NB4 (cell line): Measurements from ENCODE around the gene CNTN5.

Source experiments
- DNase-seq: peaks from one replicate; pipeline ENCODE4 v3.0.0; 2010; ENCODE audit warnings: low read depth
- H3K4me3 ChIP-seq: one replicate; pipeline ENCODE4 v1.5.1; 2011; ENCODE audit warnings: mild to moderate bottlenecking, low read depth, low read length, moderate library complexity
- MYC ChIP-seq: IDR thresholded peaks from 2 replicates; pipeline ENCODE4 v1.6.1; 2011; ENCODE audit warnings: low read depth, low read length
- POLR2A ChIP-seq: IDR thresholded peaks from 2 replicates; pipeline ENCODE4 v1.6.1; 2011; ENCODE audit warnings: mild to moderate bottlenecking; ENCODE audit not compliant: insufficient read length; ENCODE audit errors: extremely low read depth
- TF ChIP-seq, protein P1 (sequence below): IDR thresholded peaks from 2 replicates; pipeline ENCODE4 v1.6.1; 2011; ENCODE audit warnings: low read depth, low read length
- TF ChIP-seq, protein P2 (sequence below): IDR thresholded peaks from one replicate; pipeline ENCODE4 v1.5.1; 2012; ENCODE audit warnings: low read depth, low read length

The CNTN5 gene

DNA sequence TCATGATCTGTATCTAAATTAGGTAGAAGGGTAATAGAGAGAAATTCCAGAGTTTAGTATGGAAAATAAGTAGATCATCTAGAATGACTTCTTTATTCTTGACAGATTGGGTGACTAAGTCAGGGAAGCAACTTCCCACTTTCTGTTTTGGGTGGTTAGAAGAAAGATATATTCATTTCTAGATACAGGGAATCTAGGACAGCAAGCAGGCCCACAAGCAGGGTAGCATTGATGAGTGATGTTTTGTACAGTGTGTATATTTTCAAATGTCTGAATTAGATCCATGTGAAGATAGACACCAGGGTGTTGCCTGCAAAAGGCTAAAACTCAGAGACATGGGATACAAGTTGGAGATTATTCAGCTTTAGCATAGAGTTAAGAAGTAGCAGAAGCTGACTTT lies 674.4 kb downstream of the CNTN5 start:
- no peak for DNase-seq
- H3K4me3 ChIP-seq, result no peak overlapping the region

GRCh38 chr11:99706848-99707247 lies 686.1 kb downstream of the CNTN5 start:
- no peak for DNase-seq
- no peak overlapping the region for H3K4me3 ChIP-seq
- TF ChIP-seq, protein P1, sequence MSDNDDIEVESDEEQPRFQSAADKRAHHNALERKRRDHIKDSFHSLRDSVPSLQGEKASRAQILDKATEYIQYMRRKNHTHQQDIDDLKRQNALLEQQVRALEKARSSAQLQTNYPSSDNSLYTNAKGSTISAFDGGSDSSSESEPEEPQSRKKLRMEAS, result no peak
- TF ChIP-seq MYC (no peak), POLR2A (no peak)
- TF ChIP-seq, protein P2, sequence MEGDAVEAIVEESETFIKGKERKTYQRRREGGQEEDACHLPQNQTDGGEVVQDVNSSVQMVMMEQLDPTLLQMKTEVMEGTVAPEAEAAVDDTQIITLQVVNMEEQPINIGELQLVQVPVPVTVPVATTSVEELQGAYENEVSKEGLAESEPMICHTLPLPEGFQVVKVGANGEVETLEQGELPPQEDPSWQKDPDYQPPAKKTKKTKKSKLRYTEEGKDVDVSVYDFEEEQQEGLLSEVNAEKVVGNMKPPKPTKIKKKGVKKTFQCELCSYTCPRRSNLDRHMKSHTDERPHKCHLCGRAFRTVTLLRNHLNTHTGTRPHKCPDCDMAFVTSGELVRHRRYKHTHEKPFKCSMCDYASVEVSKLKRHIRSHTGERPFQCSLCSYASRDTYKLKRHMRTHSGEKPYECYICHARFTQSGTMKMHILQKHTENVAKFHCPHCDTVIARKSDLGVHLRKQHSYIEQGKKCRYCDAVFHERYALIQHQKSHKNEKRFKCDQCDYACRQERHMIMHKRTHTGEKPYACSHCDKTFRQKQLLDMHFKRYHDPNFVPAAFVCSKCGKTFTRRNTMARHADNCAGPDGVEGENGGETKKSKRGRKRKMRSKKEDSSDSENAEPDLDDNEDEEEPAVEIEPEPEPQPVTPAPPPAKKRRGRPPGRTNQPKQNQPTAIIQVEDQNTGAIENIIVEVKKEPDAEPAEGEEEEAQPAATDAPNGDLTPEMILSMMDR, result no peak

More for the DNA sequence above, 674.4 kb downstream of the CNTN5 start:
- no peak for TF ChIP-seq POLR2A
- no peak for TF ChIP-seq MYC
- TF ChIP-seq, protein P1, result no peak
- TF ChIP-seq, protein P2, result no peak

DNA sequence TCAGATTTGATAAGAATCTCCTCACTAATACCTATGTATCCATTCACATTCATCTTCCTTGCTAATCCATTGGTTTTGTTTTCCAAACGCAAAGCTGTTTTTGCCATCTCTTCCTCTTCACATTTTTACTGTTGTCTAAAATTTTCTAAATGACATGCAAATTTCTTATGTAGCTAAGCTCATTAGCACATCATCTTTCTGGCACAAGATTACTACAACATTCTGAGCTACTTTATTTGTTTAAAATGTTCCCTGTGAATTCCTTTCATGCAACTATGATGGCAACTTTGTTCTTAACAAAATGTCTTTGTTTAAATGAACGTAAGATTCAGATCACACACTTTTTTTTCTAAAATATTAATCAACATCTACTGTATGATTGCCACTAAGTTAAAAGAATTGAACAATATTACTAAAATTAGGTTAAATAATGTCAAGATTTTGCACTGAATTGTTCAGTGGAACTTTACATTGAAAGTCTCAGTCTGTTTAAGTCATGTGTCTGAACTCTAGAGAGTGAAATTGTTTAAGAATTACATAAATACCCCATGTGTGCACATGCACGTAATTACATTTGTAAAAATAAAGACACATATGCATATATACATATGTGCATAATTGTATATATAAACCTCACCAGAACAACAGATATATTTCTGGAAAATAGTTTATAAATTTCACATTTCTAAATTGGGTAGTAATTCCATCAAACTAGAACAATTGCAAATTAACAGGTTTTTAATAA lies 688.4 kb downstream of the CNTN5 start:
- no peak for TF ChIP-seq POLR2A
- TF ChIP-seq, protein P2, result no peak
- TF ChIP-seq, protein P1, result no peak
- TF ChIP-seq MYC, result no peak
- DNase-seq, result no peak
- no peak overlapping the region for H3K4me3 ChIP-seq

DNA sequence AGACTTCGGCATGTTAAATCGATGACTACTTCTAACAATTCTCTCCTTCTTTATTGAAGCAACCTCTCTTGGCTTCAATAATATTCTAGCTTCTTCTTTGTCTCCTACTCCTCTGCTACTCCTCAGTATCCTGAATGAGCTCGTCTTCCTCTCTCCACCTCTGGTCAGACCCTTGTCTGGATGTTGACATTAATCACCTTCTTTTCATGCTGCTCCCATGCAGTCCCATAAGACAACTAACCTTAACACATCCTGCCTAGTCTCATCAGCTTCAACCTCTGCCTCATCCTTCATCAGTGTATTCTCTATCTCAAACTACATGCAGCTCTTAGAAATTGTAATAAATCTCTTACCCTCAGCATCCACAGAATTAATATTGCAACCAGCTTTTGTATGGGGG lies 695.6 kb downstream of the CNTN5 start:
- no peak overlapping the region for H3K4me3 ChIP-seq
- no peak for DNase-seq
- no peak for TF ChIP-seq POLR2A
- TF ChIP-seq, protein P2, result no peak
- TF ChIP-seq, protein P1, result no peak
- TF ChIP-seq MYC, result no peak

DNA sequence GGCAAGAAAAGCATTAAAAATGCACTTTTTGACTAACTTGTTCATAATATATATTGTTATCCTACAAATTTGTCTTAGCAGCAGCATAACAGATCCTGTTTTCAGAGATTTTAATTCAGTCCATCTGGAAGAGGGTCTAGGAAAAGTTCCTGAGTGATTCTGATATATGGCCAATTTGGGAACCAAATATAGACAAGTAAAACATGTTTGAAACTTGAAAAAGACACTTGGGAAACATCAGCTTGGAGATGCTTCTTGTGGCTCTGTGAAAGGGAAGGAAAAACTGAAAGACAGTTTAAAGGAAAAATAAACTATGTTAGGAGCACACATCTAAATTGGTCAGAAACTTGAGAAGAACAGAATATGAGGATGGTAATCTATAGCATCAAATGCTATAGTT lies 697.5 kb downstream of the CNTN5 start:
- H3K4me3 ChIP-seq, result no peak overlapping the region
- no peak for DNase-seq
- TF ChIP-seq, protein P2, result no peak
- no peak for TF ChIP-seq POLR2A
- TF ChIP-seq, protein P1, result no peak
- TF ChIP-seq MYC, result no peak
